ENCODE measurements around the gene TMCC3.
"Not testable (repeated sequence)": the region's sequence is repeated elsewhere in the genome, so short reads cannot be mapped to it uniquely, and the experiment has no call there.

Gene TMCC3

GRCh38 chr12:94596596-94596995, 53.8 kb downstream of the TMCC3 start:
- no peak for DNase-seq

GRCh38 chr12:94595152-94595551, 55.2 kb downstream of the TMCC3 start:
- DNase-seq: no peak

DNA sequence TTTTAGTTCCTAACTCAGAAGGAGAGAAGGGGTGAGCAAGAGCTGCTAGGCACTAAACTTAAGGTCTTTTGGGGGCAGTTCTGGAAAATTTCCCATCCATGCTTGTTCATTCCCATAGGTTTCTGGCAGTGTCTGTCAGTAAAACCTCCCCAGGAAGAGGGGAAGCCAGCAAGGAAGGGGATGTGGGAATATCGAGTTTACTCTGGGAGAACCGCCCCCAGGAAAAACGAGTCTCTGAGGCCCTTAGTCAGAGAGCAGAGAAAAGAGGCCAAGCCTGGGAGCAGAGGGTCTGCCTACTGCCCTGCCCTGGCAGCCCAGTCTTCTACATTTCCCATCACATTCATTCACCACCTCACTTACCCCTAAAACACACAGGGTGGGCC, 55.9 kb downstream of the TMCC3 start:
- no peak for DNase-seq

- DNase-seq: no peak
Observed at GRCh38 chr12:94593822-94594442, 56.4 kb downstream of the TMCC3 start.

GRCh38 chr12:94592723-94593122, 57.6 kb downstream of the TMCC3 start:
- not testable (repeated sequence) for DNase-seq

GRCh38 chr12:94592080-94592479, 58.3 kb downstream of the TMCC3 start:
- no peak for DNase-seq

DNA sequence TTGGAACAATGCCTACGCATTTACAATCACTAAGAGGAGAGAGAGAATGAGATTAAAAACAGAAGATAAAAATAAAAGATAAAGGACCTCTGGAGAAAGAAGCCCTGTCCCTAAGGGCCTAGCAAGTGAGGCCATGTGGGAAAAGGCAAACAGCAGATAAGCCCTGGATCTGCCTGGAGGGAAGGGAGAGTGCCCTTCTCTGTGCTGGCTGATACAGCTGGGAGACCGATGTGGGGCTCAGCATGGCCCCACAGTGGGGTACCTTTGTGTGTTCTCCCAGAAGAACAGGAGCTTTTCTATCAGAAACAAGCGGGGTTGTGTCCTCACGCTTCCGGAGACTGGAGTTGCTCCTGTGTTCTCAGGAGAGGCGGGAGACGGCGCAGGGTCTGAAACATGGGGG, 59.9 kb downstream of the TMCC3 start:
- DNase-seq: no peak

GRCh38 chr12:94589591-94590001, 60.8 kb downstream of the TMCC3 start:
- no peak for DNase-seq

- DNase-seq: no peak
Observed at GRCh38 chr12:94588346-94588745, 62.0 kb downstream of the TMCC3 start.

- no peak for DNase-seq
Observed at GRCh38 chr12:94587266-94588241, 62.8 kb downstream of the TMCC3 start.

DNA sequence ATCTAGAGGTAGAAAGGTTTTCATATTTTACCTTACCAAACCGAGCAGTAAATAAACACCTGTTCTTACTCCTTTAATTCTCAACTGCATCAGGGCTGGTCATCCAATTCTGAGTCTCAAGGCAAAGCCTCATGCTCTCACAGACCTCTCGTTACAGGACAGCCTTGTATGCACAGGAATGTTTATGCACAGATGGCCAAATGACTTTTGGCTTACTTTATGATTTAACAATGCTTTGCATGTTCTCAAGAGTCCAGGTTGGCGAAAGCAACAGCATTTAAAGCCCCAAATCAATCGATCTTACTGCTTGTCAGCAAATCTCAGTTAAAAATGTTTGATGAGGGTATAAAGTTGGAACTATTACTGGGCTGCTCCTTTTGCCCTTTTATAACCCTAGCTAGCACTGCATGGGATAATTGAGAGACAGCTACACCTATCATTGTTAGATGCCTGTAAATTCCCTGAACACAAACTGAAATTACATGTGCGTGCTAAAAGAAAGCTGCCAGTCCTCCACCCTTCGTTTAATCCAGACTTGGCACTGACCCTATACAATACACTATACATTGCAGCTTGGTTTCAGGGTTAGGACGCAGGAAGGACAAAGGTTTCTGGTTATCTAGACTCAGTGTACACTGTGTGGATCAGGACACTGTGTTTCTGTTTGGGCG, 63.6 kb downstream of the TMCC3 start:
- DNase-seq: no peak

DNA sequence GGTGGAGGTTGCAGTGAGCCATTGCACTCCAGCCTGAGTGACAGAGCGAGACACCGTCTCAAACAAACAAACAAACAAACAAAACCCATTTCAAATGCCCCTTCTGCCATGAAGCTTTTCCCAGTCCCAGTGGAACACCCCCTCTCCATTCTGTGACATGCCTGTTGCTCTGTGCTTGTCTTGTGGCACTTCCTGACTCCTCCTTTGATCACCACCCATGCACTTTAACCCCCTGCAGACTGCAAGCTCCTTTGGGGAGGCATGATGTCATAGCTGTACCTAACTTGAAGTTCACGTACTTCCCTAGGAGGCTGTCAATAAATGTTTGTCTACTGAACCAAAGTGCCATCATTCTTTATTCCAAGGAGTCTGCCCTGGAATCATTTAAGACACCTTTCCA, 64.7 kb downstream of the TMCC3 start:
- no peak for DNase-seq

DNA sequence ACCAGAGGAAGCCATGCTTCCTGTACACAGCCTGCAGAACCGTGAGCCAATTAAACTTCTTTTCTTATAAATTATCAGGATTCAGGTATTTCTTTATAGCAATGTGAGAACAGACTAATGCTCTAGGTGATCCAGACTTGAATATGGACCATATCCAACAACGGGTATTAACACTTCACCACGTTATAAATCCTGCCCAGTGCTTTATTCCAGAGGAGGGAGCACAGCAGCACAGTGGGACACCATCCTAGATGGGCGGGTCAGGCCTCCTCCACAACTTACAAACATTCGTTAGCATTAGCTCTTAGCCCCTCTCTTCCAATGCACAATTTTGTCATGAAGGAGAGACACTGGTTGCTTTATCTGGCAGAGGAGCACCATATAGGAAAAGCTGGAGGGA, 66.0 kb downstream of the TMCC3 start:
- DNase-seq: no peak

DNA sequence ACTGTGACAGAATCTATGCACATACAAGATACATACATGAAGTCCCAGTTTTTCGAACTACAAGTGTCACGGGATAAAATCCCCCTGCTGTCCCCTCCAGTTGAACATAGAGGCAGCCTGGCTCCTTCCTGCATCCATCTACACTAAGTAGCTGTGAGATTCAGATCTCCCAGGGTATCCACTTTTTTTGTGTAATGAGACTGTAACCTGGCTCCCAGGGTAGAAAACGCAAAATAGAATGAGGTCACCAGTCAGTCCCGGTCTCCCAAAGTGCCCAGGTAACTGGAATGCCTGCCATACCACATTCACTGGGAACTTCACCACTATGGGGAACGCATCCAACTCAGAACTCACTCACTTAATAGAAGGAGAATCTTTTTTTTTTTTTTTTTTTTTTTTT, 67.8 kb downstream of the TMCC3 start:
- no peak for DNase-seq

GRCh38 chr12:94575645-94576403, 74.5 kb downstream of the TMCC3 start:
- DNase-seq: no peak

DNA sequence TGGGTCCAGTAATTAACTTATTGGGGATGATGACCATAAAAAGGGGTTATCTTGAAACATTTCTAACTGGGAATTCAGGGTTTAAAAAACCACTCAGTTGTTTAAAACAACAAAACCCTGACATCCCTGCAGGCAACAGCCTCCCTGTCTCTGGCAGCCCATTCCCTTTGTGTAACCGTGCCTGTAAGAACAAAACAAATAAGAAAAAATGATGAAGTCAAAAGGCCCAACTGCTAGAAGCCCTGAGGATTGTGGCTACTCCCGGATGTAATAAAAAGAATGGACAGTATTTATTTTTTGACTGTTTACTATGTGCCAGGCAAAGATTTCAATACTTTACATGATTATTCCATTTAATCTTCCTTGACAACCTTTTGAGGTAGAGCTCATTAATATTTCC, 75.3 kb downstream of the TMCC3 start:
- no peak for DNase-seq

GRCh38 chr12:94571556-94571955, 78.8 kb downstream of the TMCC3 start:
- DNase-seq: no peak

- DNase-seq: no peak
Observed at GRCh38 chr12:94570161-94570560, 80.2 kb downstream of the TMCC3 start.

- DNase-seq: no peak
Observed at GRCh38 chr12:94567761-94568160, 82.6 kb downstream of the TMCC3 start.

DNA sequence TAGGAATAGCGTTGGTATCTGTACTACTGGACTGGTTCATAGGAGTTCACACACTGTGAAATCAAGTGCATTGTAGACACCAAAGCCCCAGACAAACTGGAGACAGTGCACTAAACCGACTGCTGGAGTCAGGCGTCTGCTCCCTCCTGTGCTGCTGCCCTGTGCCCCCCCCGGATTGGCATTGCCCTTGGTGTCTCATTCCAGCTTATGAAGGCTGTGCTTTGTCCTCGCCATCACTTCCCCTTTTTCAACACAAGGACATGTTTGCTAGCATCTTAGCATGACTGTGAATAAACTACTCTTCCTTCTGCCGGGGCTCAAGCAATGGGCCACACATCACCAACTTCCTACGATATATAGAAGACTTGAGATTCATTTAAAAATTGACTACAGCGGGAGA, 84.0 kb downstream of the TMCC3 start:
- DNase-seq: no peak

DNA sequence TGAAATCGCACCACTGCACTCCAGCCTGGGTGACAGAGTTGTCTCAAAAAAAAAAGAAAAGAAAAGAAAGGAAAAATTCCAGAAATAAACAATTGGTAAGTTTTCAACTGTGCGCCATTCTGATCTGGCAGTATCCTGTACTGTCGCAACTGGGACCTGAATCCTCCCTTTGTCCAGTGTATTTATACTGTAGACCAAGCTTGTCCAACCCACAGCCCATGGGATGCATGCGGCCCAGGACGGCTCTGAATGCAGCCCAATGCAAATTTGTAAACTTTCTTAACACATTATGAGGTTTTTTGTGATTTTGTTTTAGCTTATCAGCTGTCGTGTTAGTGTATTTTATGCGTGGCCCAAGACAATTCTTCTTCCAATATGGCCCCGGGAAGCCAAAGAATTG, 84.7 kb downstream of the TMCC3 start:
- DNase-seq: no peak

DNA sequence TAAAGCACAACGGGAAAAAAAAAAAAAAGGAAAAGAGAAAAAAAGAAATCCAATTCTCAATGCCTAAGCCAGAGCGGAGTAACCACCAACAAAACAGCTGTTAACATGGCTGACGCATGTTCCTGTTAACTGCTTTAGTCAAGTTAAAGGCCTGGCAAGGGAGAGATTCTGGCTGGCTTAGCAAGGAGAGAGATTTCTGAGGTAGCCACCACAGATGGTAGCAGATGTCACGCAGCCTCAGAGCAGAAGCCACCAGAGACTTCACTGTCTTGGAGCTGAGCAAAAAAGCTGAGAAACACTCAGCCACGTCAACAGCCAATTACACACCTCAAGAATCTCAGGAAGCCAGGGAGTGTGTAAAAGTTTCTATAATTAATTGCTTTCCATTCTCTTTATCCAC, 87.1 kb downstream of the TMCC3 start:
- DNase-seq: peak; percentile 39

GRCh38 chr12:94561943-94562411, 88.4 kb downstream of the TMCC3 start:
- DNase-seq: peak; percentile 94
